HepG2 (cell line): ENCODE measurements around the gene PPP6R2. TPM values are rescaled to one million over a fixed set of nuclear protein-coding genes. Genes with fewer than 3 reads are reported as not detected.

ENCODE experiments used
- ATAC-seq: fragments of 200-7000 bp; cut with Tn5 transposase; 3 replicates; pipeline ENCODE4 v1.9.1; 2020; ENCODE audit warnings: mild to moderate bottlenecking, moderate library complexity
- BruUV-seq: library from RNA; stranded (reverse); fragments of 400-500 nt; replicated peaks from 2 replicates; lab custom pipeline; 2021; lab: Mats Ljungman, UMichigan
- CTCF ChIA-PET: fragments of 300-600 bp; formaldehyde crosslinking; extraction: SDS; loops from one replicate; lab custom pipeline; 2021; ENCODE audit warnings: low total read pairs, inconsistent platforms, low intra/inter-chr PET ratio; lab: Yijun Ruan, JAX
- POLR2A ChIA-PET: fragments of 350-600 bp; sonication (Branson Sonifier 250); formaldehyde crosslinking; loops from one replicate; lab custom pipeline; 2020; ENCODE audit warnings: antibody characterized with exemption, inconsistent platforms; lab: Yijun Ruan, JAX
- DNase-seq: peaks from one replicate; pipeline ENCODE4 v3.0.0-alpha.2; 2015; ENCODE audit warnings: low spot score
- FAIRE-seq: peaks from 3 replicates; lab custom pipeline; 2011; peaks lifted over from hg19 to GRCh38; lab: Jason Lieb, UNC
- H2AFZ ChIP-seq: one replicate; pipeline ENCODE4 v1.6.1; 2011; ENCODE audit warnings: low read length, inconsistent platforms
- H3K27ac ChIP-seq: fragments of 300-600 bp; 3 replicates; pipeline ENCODE4 v1.8.0; 2011; ENCODE audit warnings: mixed run types, mild to moderate bottlenecking, mixed read lengths, low read length, inconsistent platforms; ENCODE audit not compliant: insufficient read depth; ENCODE audit errors: extremely low read length
- H3K27me3 ChIP-seq, 2 experiments: fragments of 200-600 bp in 1 of 2; 2 replicates in 1 of 2; 3 replicates in 1 of 2; pipeline versions ENCODE4 v1.6.0 to v1.8.0; 2011; ENCODE audit warnings: low read length in 2 of 2, mild to moderate bottlenecking in 2 of 2, moderate library complexity in 2 of 2, inconsistent platforms in 1 of 2; ENCODE audit not compliant: insufficient read depth in 2 of 2, control insufficient read depth in 1 of 2
- H3K36me3 ChIP-seq, 2 experiments: fragments of 200-600 bp in 1 of 2; replicated peaks in 1 of 2; 2 replicates in 1 of 2; 3 replicates in 1 of 2; pipeline versions ENCODE4 v1.5.1 to v1.8.0; 2011; ENCODE audit warnings: low read length in 2 of 2, inconsistent platforms in 1 of 2; ENCODE audit not compliant: insufficient read depth in 2 of 2, control insufficient read depth in 1 of 2
- H3K4me1 ChIP-seq: 2 replicates; pipeline ENCODE4 v1.5.1; 2012; ENCODE audit warnings: low read length, inconsistent platforms; ENCODE audit not compliant: insufficient read depth
- H3K4me2 ChIP-seq: 2 replicates; pipeline ENCODE4 v1.6.0; 2011; ENCODE audit warnings: low read depth, low read length, inconsistent platforms
- H3K4me3 ChIP-seq, 3 experiments: fragments of 200-600 bp in 1 of 3; sonication (generic), shearing (Covaris generic) in 1 of 3; replicated peaks in 1 of 3; 2 replicates each; pipeline ENCODE4 v1.5.1; 2011 to 2016; ENCODE audit warnings: low read length in 3 of 3, inconsistent platforms in 2 of 3, low read depth in 2 of 3, mild to moderate bottlenecking in 2 of 3, control low read depth in 1 of 3, mixed read lengths in 1 of 3; ENCODE audit not compliant: insufficient read depth in 1 of 3
- H3K79me2 ChIP-seq: one replicate; pipeline ENCODE4 v1.6.1; 2011; ENCODE audit warnings: low read length, inconsistent platforms; ENCODE audit not compliant: insufficient read depth
- H3K9ac ChIP-seq: 2 replicates; pipeline ENCODE4 v1.6.0; 2011; ENCODE audit warnings: mild to moderate bottlenecking, low read depth, low read length, inconsistent platforms; ENCODE audit not compliant: insufficient read depth
- H3K9me3 ChIP-seq: 2 replicates; pipeline ENCODE4 v1.5.1; 2012; ENCODE audit warnings: mild to moderate bottlenecking, low read length
- H4K20me1 ChIP-seq: 2 replicates; pipeline ENCODE4 v1.6.0; 2011; ENCODE audit warnings: inconsistent platforms, mild to moderate bottlenecking, low read length, moderate library complexity; ENCODE audit not compliant: insufficient read depth
- HOXA3 ChIP-seq: sonication (generic); formaldehyde crosslinking; IDR thresholded peaks from 2 replicates; pipeline ENCODE4 v1.5.0; 2020; ENCODE audit warnings: missing genetic modification reagents
- SMAD9 ChIP-seq: sonication (generic); formaldehyde crosslinking; IDR thresholded peaks from 2 replicates; pipeline ENCODE4 v1.5.1; 2020; ENCODE audit warnings: mild to moderate bottlenecking, missing genetic modification reagents
- SPEN ChIP-seq: sonication (generic); formaldehyde crosslinking; IDR thresholded peaks from 2 replicates; pipeline ENCODE4 v1.5.1; 2020; ENCODE audit warnings: low read depth, mild to moderate bottlenecking, missing genetic modification reagents
- ZBTB38 ChIP-seq: sonication (generic); formaldehyde crosslinking; IDR thresholded peaks from 2 replicates; pipeline ENCODE4 v1.5.1; 2020; ENCODE audit warnings: mild to moderate bottlenecking, missing genetic modification reagents
- ZNF329 ChIP-seq: sonication (generic); formaldehyde crosslinking; IDR thresholded peaks from 2 replicates; pipeline ENCODE4 v1.9.0; 2021; ENCODE audit warnings: low read depth, mild to moderate bottlenecking, missing genetic modification reagents
- ZNF550 ChIP-seq: sonication (generic); formaldehyde crosslinking; IDR thresholded peaks from 2 replicates; pipeline ENCODE4 v1.4.0; 2020; ENCODE audit warnings: mild to moderate bottlenecking, missing genetic modification reagents, borderline replicate concordance
- ZNF720 ChIP-seq: sonication (generic); formaldehyde crosslinking; IDR thresholded peaks from 2 replicates; pipeline ENCODE4 v1.4.0; 2020; ENCODE audit warnings: missing genetic modification reagents
- ZNF841 ChIP-seq: sonication (generic); formaldehyde crosslinking; IDR thresholded peaks from 2 replicates; pipeline ENCODE4 v1.8.1; 2023; ENCODE audit warnings: missing genetic modification reagents, borderline replicate concordance
- WGBS: methylation state at CpG from one replicate; pipeline ENCODE4 v1.1.6; 2017; ENCODE audit warnings: low lambda C conversion rate; 5-methylcytosine and 5-hydroxymethylcytosine counted together
- in situ Hi-C: cut with HindIII; loops from 2 replicates; pipeline ENCODE4 v1.10.0; 2017; ENCODE audit warnings: low pct_unique_long_range_greater_than_20kb; ENCODE audit not compliant: extremely low pct_ligation_motif_present
- intact Hi-C: fragments of 100-400 bp; cut with micrococcal nuclease; formaldehyde crosslinking; loops from one replicate; pipeline ENCODE4 v1.10.0; 2022; ENCODE audit not compliant: unreplicated experiment
- polyA plus RNA-seq, 8 experiments: library from polyadenylated mRNA; depleted of rRNA in 3 of 8; stranded (reverse) in 7 of 8; unstranded in 1 of 8; fragments of >200 nt; fragmentation: Illumina TruSeq in 4 of 8; extraction: Trizol in 4 of 8; gene quantifications; 2 replicates each; pipeline versions ENCODE4 v1.2.1 to v1.2.3, GENCODE V29; 2011 to 2016; ENCODE audit warnings: low read depth in 4 of 8, missing spikeins in 1 of 8, mixed read lengths in 1 of 8; ENCODE audit not compliant: insufficient read depth in 1 of 8
- total RNA-seq, 5 experiments: library from RNA; depleted of rRNA; stranded (reverse); fragments of >200 nt; fragmentation: Illumina TruSeq; extraction: Trizol; gene quantifications; 2 replicates each; pipeline ENCODE4 v1.2.3, GENCODE V29; 2016; ENCODE audit warnings: low read depth in 1 of 5
- TF ChIP-seq, protein P1 (sequence below): sonication (generic); formaldehyde crosslinking; IDR thresholded peaks from 2 replicates; pipeline ENCODE4 v1.4.0; 2020; ENCODE audit warnings: missing genetic modification reagents
- TF ChIP-seq, protein P2 (sequence below): sonication (generic); formaldehyde crosslinking; conservative IDR thresholded peaks from 2 replicates; pipeline ENCODE4 v1.4.0; 2020; ENCODE audit warnings: missing genetic modification reagents
- TF ChIP-seq, protein P3 (sequence below): sonication (generic); formaldehyde crosslinking; IDR thresholded peaks from 2 replicates; pipeline ENCODE4 v1.5.0; 2020; ENCODE audit warnings: mild to moderate bottlenecking, missing genetic modification reagents
- TF ChIP-seq, protein P4 (sequence below): sonication (generic); formaldehyde crosslinking; IDR thresholded peaks from 2 replicates; pipeline ENCODE4 v1.5.0; 2020; ENCODE audit warnings: mild to moderate bottlenecking, missing genetic modification reagents, moderate library complexity
- TF ChIP-seq, protein P5 (sequence below): sonication (generic); formaldehyde crosslinking; IDR thresholded peaks from 2 replicates; pipeline ENCODE4 v1.5.1; 2020; ENCODE audit warnings: missing genetic modification reagents, mild to moderate bottlenecking, borderline replicate concordance

The PPP6R2 gene
- total and polyA plus RNA-seq, 2 of the 13 experiments (the other 11 are each of a cell fraction or from before 2014, with no cell fraction given) = 55.0 to 102 TPM

DNA sequence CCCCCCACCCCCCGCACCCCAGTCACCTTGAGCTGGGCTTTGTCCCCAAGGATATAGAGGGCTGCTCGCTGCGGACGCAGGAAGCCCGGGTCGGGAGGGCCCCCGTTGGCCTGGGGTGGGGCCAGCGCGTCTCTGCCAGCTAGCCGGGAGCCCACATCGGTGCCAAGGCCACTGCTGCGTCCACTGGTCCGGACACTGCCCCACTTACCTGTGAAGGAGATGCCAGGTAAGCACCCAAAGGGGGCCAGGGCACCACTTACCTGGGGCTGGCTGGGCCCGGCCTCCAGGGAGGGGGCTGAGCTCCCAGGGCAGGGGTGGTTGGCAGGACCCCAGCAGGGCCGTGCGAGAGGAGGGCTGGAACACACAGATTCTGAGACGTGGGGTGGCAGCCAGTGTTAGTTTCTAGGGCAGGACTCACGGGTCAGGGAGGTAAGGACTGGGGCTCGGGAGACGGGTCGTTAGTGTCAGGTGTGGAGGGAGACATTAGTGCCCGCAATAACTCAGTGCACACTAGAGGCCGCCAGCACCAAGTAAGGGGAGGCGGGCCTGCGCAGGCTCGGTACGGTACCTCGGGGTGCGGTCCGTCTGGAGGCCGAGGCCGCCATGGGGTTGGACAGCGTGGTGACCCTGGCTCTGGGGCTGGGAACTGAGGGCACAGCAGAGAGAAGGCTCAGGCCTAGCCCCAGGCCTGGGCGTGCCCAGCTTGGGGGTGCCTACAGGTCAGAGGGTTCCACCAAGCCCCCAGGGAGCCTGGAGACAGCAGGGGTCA, 113.5 kb downstream of the PPP6R2 start:
- no peak for DNase-seq
- peaks cover 27 to 52% of the 10 kb centered on the region in 2 experiments; a peak in 4 of 5 replicates for H3K36me3 ChIP-seq
- H3K27ac ChIP-seq = no peak overlapping the region
- 97% methylated on average over 22 of the region's 34 CpGs for WGBS
- no peak overlapping the region for H3K4me3 ChIP-seq
- H4K20me1 ChIP-seq = no peaks in the 10 kb centered on the region
- no peak overlapping the region for H2AFZ ChIP-seq
- in situ Hi-C loops = no loop called here
- no peaks in the 10 kb centered on the region for H3K79me2 ChIP-seq
- H3K4me2 ChIP-seq = no peak overlapping the region
- ChIA-PET POLR2A (no interaction called here), CTCF (no interaction called here)
- H3K27me3 ChIP-seq = no peaks in the 10 kb centered on the region
- H3K9me3 ChIP-seq = no peaks in the 10 kb centered on the region
- ATAC-seq = peak; percentile 35
- intact Hi-C loops = no loop called here
- no peak overlapping the region for H3K9ac ChIP-seq
- BruUV-seq = no TSS peak
- H3K4me1 ChIP-seq = no peaks in the 10 kb centered on the region
- no peak for FAIRE-seq
- TF ChIP-seq HOXA3 (peak; percentile 49; the same call in 1 of the 2 replicates), ZBTB38 (CRISPR knock-in tag) (0 out of 2 replicates have a peak, but pooled peaks have one; percentile 17), ZNF550 (no peak), ZNF720 (CRISPR knock-in tag) (no peak), ZNF841 (CRISPR knock-in tag) (no peak), SPEN (CRISPR knock-in tag) (no peak), ZNF329 (CRISPR knock-in tag) (no peak), SMAD9 (CRISPR knock-in tag) (no peak)
- TF ChIP-seq, protein P1, sequence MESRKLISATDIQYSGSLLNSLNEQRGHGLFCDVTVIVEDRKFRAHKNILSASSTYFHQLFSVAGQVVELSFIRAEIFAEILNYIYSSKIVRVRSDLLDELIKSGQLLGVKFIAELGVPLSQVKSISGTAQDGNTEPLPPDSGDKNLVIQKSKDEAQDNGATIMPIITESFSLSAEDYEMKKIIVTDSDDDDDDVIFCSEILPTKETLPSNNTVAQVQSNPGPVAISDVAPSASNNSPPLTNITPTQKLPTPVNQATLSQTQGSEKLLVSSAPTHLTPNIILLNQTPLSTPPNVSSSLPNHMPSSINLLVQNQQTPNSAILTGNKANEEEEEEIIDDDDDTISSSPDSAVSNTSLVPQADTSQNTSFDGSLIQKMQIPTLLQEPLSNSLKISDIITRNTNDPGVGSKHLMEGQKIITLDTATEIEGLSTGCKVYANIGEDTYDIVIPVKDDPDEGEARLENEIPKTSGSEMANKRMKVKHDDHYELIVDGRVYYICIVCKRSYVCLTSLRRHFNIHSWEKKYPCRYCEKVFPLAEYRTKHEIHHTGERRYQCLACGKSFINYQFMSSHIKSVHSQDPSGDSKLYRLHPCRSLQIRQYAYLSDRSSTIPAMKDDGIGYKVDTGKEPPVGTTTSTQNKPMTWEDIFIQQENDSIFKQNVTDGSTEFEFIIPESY (CRISPR knock-in tag) = peak; percentile 29; the same call in 1 of the 2 replicates
- TF ChIP-seq, protein P2, sequence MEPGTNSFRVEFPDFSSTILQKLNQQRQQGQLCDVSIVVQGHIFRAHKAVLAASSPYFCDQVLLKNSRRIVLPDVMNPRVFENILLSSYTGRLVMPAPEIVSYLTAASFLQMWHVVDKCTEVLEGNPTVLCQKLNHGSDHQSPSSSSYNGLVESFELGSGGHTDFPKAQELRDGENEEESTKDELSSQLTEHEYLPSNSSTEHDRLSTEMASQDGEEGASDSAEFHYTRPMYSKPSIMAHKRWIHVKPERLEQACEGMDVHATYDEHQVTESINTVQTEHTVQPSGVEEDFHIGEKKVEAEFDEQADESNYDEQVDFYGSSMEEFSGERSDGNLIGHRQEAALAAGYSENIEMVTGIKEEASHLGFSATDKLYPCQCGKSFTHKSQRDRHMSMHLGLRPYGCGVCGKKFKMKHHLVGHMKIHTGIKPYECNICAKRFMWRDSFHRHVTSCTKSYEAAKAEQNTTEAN (CRISPR knock-in tag) = no peak
- TF ChIP-seq, protein P3, sequence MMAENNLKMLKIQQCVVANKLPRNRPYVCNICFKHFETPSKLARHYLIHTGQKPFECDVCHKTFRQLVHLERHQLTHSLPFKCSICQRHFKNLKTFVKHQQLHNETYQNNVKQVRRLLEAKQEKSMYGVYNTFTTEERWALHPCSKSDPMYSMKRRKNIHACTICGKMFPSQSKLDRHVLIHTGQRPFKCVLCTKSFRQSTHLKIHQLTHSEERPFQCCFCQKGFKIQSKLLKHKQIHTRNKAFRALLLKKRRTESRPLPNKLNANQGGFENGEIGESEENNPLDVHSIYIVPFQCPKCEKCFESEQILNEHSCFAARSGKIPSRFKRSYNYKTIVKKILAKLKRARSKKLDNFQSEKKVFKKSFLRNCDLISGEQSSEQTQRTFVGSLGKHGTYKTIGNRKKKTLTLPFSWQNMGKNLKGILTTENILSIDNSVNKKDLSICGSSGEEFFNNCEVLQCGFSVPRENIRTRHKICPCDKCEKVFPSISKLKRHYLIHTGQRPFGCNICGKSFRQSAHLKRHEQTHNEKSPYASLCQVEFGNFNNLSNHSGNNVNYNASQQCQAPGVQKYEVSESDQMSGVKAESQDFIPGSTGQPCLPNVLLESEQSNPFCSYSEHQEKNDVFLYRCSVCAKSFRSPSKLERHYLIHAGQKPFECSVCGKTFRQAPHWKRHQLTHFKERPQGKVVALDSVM (CRISPR knock-in tag) = no peak
- TF ChIP-seq, protein P4, sequence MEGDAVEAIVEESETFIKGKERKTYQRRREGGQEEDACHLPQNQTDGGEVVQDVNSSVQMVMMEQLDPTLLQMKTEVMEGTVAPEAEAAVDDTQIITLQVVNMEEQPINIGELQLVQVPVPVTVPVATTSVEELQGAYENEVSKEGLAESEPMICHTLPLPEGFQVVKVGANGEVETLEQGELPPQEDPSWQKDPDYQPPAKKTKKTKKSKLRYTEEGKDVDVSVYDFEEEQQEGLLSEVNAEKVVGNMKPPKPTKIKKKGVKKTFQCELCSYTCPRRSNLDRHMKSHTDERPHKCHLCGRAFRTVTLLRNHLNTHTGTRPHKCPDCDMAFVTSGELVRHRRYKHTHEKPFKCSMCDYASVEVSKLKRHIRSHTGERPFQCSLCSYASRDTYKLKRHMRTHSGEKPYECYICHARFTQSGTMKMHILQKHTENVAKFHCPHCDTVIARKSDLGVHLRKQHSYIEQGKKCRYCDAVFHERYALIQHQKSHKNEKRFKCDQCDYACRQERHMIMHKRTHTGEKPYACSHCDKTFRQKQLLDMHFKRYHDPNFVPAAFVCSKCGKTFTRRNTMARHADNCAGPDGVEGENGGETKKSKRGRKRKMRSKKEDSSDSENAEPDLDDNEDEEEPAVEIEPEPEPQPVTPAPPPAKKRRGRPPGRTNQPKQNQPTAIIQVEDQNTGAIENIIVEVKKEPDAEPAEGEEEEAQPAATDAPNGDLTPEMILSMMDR (CRISPR knock-in tag) = peak; percentile 64
- TF ChIP-seq, protein P5, sequence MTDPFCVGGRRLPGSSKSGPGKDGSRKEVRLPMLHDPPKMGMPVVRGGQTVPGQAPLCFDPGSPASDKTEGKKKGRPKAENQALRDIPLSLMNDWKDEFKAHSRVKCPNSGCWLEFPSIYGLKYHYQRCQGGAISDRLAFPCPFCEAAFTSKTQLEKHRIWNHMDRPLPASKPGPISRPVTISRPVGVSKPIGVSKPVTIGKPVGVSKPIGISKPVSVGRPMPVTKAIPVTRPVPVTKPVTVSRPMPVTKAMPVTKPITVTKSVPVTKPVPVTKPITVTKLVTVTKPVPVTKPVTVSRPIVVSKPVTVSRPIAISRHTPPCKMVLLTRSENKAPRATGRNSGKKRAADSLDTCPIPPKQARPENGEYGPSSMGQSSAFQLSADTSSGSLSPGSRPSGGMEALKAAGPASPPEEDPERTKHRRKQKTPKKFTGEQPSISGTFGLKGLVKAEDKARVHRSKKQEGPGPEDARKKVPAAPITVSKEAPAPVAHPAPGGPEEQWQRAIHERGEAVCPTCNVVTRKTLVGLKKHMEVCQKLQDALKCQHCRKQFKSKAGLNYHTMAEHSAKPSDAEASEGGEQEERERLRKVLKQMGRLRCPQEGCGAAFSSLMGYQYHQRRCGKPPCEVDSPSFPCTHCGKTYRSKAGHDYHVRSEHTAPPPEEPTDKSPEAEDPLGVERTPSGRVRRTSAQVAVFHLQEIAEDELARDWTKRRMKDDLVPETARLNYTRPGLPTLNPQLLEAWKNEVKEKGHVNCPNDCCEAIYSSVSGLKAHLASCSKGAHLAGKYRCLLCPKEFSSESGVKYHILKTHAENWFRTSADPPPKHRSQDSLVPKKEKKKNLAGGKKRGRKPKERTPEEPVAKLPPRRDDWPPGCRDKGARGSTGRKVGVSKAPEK = no peak
